ENCODE data around the gene PLD1. TPM values are rescaled to one million over a fixed set of nuclear protein-coding genes. Genes with fewer than 3 reads are reported as not detected.

Gene PLD1
- total RNA-seq, 4 donors from 2014 or later: 52.1 to 88.3 (median 77.4) TPM

- H3K4me3 ChIP-seq: no peak overlapping the region
Observed at GRCh38 chr3:171729452-171730334, 80.6 kb downstream of the PLD1 start.

GRCh38 chr3:171727288-171727687, 83.0 kb downstream of the PLD1 start:
- Histone ChIP-seq H3K27me3 (no peaks in the 10 kb centered on the region), H3K9me3 (no peaks in the 10 kb centered on the region), H3K27ac (no peak overlapping the region), H3K4me1 (no peaks in the 10 kb centered on the region), H3K36me3 (peaks cover 0 to 33% (median 10%) of the 10 kb centered on the region in 4 donors), H3K4me3 (no peak overlapping the region)
- no peak for DNase-seq
- 79 to 80% methylated on average over 3 of the region's 3 CpGs for WGBS, 2 donors (ENCODE audit: low coverage in 1 of 2)
- intact Hi-C loops (cut with DNase I; ENCODE audit: low total_unique reads): no loop called here
- in situ Hi-C loops (cut with MboI; ENCODE audit: low pct_ligation_motif_present in 1 of 4, low pct_unique_long_range_greater_than_20kb in 1 of 4, low sequenced_read_pairs in 3 of 4): no loop called here
- no peak for TF ChIP-seq EP300 (IDR thresholded peaks at IDR 0.05; ENCODE audit: low read depth)
- no peak for TF ChIP-seq CTCF (IDR thresholded peaks at IDR 0.05)
- no peak for TF ChIP-seq POLR2AphosphoS5 (IDR thresholded peaks at IDR 0.05)
- no peak for TF ChIP-seq POLR2A (IDR thresholded peaks at IDR 0.05)

More at GRCh38 chr3:171729452-171730334, 80.6 kb downstream of the PLD1 start:
- DNase-seq: no peak
- peaks cover 0 to 18% (median 5%) of the 10 kb centered on the region in 4 donors for H3K36me3 ChIP-seq
- H3K4me1 ChIP-seq: no peaks in the 10 kb centered on the region
- WGBS, 2 donors (ENCODE audit: low coverage in 1 of 2): 79 to 83% methylated on average over 3 of the region's 3 CpGs
- H3K9me3 ChIP-seq: no peaks in the 10 kb centered on the region
- no peaks in the 10 kb centered on the region for H3K27me3 ChIP-seq
- TF ChIP-seq CTCF (IDR thresholded peaks at IDR 0.05): no peak
- no peak for TF ChIP-seq EP300 (IDR thresholded peaks at IDR 0.05; ENCODE audit: low read depth)
- no peak for TF ChIP-seq POLR2AphosphoS5 (IDR thresholded peaks at IDR 0.05)
- TF ChIP-seq POLR2A (IDR thresholded peaks at IDR 0.05): no peak
- in situ Hi-C loops (cut with MboI; ENCODE audit: low pct_ligation_motif_present in 1 of 4, low pct_unique_long_range_greater_than_20kb in 1 of 4, low sequenced_read_pairs in 3 of 4): no loop called here
- H3K27ac ChIP-seq: no peak overlapping the region
- intact Hi-C loops (cut with DNase I; ENCODE audit: low total_unique reads): no loop called here

GRCh38 chr3:171718493-171719185, 91.6 kb downstream of the PLD1 start:
- Histone ChIP-seq H3K36me3 (peaks cover 0 to 14% (median 6%) of the 10 kb centered on the region in 4 donors), H3K27ac (no peak overlapping the region), H3K4me1 (no peaks in the 10 kb centered on the region), H3K27me3 (no peaks in the 10 kb centered on the region), H3K9me3 (no peaks in the 10 kb centered on the region), H3K4me3 (no peak overlapping the region)
- intact Hi-C loops (cut with DNase I; ENCODE audit: low total_unique reads) (no loop called here), in situ Hi-C loops (cut with MboI; ENCODE audit: low pct_ligation_motif_present in 1 of 4, low pct_unique_long_range_greater_than_20kb in 1 of 4, low sequenced_read_pairs in 3 of 4) (no loop called here)
- 83 to 92% methylated on average over 3 to 4 of the region's 4 CpGs for WGBS, 2 donors (ENCODE audit: low coverage in 1 of 2)
- TF ChIP-seq POLR2AphosphoS5 (IDR thresholded peaks at IDR 0.05) (no peak), POLR2A (IDR thresholded peaks at IDR 0.05) (no peak), CTCF (IDR thresholded peaks at IDR 0.05) (no peak), EP300 (IDR thresholded peaks at IDR 0.05; ENCODE audit: low read depth) (no peak)
- DNase-seq: no peak

- Histone ChIP-seq H3K9me3 (no peaks in the 10 kb centered on the region), H3K4me1 (no peaks in the 10 kb centered on the region), H3K36me3 (peaks cover 0 to 16% (median 3%) of the 10 kb centered on the region in 4 donors), H3K27me3 (no peaks in the 10 kb centered on the region), H3K27ac (no peak overlapping the region), H3K4me3 (no peak overlapping the region)
- in situ Hi-C loops (cut with MboI; ENCODE audit: low pct_ligation_motif_present in 1 of 4, low pct_unique_long_range_greater_than_20kb in 1 of 4, low sequenced_read_pairs in 3 of 4): no loop called here
- intact Hi-C loops (cut with DNase I; ENCODE audit: low total_unique reads): no loop called here
- no peak for DNase-seq
- WGBS, 2 donors (ENCODE audit: low coverage in 1 of 2): 95 to 100% methylated on average over 2 of the region's 2 CpGs
- TF ChIP-seq POLR2A (IDR thresholded peaks at IDR 0.05) (no peak), CTCF (IDR thresholded peaks at IDR 0.05) (no peak), POLR2AphosphoS5 (IDR thresholded peaks at IDR 0.05) (no peak)
Observed at GRCh38 chr3:171715155-171715554, 95.1 kb downstream of the PLD1 start.

Data from transverse colon (tissue), 4 donors.